SK-N-SH (cell line): Measurements from ENCODE around the gene OBSCN. TPM values are rescaled to one million over a fixed set of nuclear protein-coding genes. Genes with fewer than 3 reads are reported as not detected.

Experiments used
- CTCF ChIA-PET: fragments of 300-600, 350-600 bp; formaldehyde crosslinking; extraction: SDS; loops from one replicate; lab custom pipeline; 2021; lab: Yijun Ruan, JAX
- POLR2A ChIA-PET: fragments of 350-600 bp; sonication (Branson Sonifier 250); formaldehyde crosslinking; extraction: SDS; loops from one replicate; lab custom pipeline; 2020; ENCODE audit warnings: antibody characterized with exemption, inconsistent platforms; lab: Yijun Ruan, JAX
- DNase-seq: peaks from one replicate; pipeline ENCODE4 v3.0.0; 2012
- H2AFZ ChIP-seq: fragments of 200-600 bp; sonication (generic); 2 replicates; pipeline ENCODE4 v1.8.1; 2016; ENCODE audit warnings: antibody characterized with exemption, mild to moderate bottlenecking, low read depth
- H3F3A ChIP-seq: fragments of 200-600 bp; sonication (generic); replicated peaks from 2 replicates; pipeline ENCODE3; 2016; ENCODE audit warnings: antibody characterized with exemption, mild to moderate bottlenecking; ENCODE audit not compliant: insufficient read depth
- H3K27ac ChIP-seq, 2 experiments: fragments of 200-500 bp in 1 of 2; fragments of 200-600 bp in 1 of 2; sonication (Bioruptor generic) in 1 of 2; sonication (generic), shearing (Covaris generic) in 1 of 2; 2 replicates each; pipeline versions ENCODE4 v1.5.1 to v1.6.1; 2014 to 2016; ENCODE audit warnings: low read depth in 2 of 2, inconsistent platforms in 1 of 2, low read length in 1 of 2, mild to moderate bottlenecking in 1 of 2, mixed read lengths in 1 of 2
- H3K27me3 ChIP-seq: fragments of 200-600 bp; sonication (generic), shearing (Covaris generic); 2 replicates; pipeline ENCODE4 v1.6.1; 2016; ENCODE audit warnings: mixed run types; ENCODE audit not compliant: insufficient read depth
- H3K36me3 ChIP-seq, 2 experiments: fragments of 200-500 bp in 1 of 2; fragments of 200-600 bp in 1 of 2; sonication (Bioruptor generic) in 1 of 2; sonication (generic) in 1 of 2; replicated peaks in 1 of 2; 2 replicates each; pipeline versions ENCODE3 to v1.5.1; 2014 to 2016; ENCODE audit warnings: low read length in 1 of 2, mild to moderate bottlenecking in 1 of 2; ENCODE audit not compliant: insufficient read depth in 2 of 2, control insufficient read depth in 1 of 2
- H3K4me1 ChIP-seq, 2 experiments: fragments of 200-500 bp in 1 of 2; fragments of 200-600 bp in 1 of 2; sonication (Bioruptor generic) in 1 of 2; sonication (generic), shearing (Covaris generic) in 1 of 2; 2 replicates each; pipeline versions ENCODE4 v1.5.1 to v1.6.1; 2014 to 2016; ENCODE audit warnings: low read depth in 1 of 2, low read length in 1 of 2, mixed run types in 1 of 2; ENCODE audit not compliant: insufficient read depth in 2 of 2, control insufficient read depth in 1 of 2
- H3K4me2 ChIP-seq: fragments of 200-600 bp; sonication (generic), shearing (Covaris generic); 2 replicates; pipeline ENCODE4 v1.6.1; 2017; ENCODE audit warnings: mixed run types
- H3K4me3 ChIP-seq, 2 experiments: fragments of 200-500 bp in 1 of 2; fragments of 200-600 bp in 1 of 2; sonication (Bioruptor generic) in 1 of 2; sonication (generic), shearing (Covaris generic) in 1 of 2; 2 replicates each; pipeline versions ENCODE4 v1.5.1 to v1.8.1; 2014 to 2016; ENCODE audit warnings: low read depth in 2 of 2, inconsistent platforms in 1 of 2, low read length in 1 of 2, mild to moderate bottlenecking in 1 of 2, mixed read lengths in 1 of 2, moderate library complexity in 1 of 2
- H3K79me2 ChIP-seq: fragments of 200-600 bp; sonication (generic); 2 replicates; pipeline ENCODE4 v1.8.1; 2017; ENCODE audit warnings: mild to moderate bottlenecking; ENCODE audit not compliant: insufficient read depth
- H3K9ac ChIP-seq: fragments of 200-600 bp; sonication (generic); 2 replicates; pipeline ENCODE4 v1.6.1; 2017; ENCODE audit warnings: mixed run types
- H3K9me2 ChIP-seq: fragments of 200-600 bp; sonication (generic); 2 replicates; pipeline ENCODE4 v1.6.1; 2017; ENCODE audit warnings: mixed run types
- H3K9me3 ChIP-seq: fragments of 200-600 bp; sonication (generic); 2 replicates; pipeline ENCODE4 v1.6.1; 2017; ENCODE audit warnings: mixed run types, mild to moderate bottlenecking, moderate library complexity
- H4K20me1 ChIP-seq: fragments of 200-600 bp; sonication (generic); 2 replicates; pipeline ENCODE4 v1.6.1; 2017; ENCODE audit warnings: mild to moderate bottlenecking, mixed run types; ENCODE audit not compliant: insufficient read depth
- FOSL2 ChIP-seq: IDR thresholded peaks from 2 replicates; pipeline ENCODE4 v1.4.0; 2012; ENCODE audit warnings: low read depth, mild to moderate bottlenecking, moderate library complexity, borderline replicate concordance
- GATA2 ChIP-seq: sonication (generic); formaldehyde crosslinking; IDR thresholded peaks from 2 replicates; pipeline ENCODE4 v1.5.0; 2020; ENCODE audit warnings: mild to moderate bottlenecking, missing genetic modification reagents
- JUND ChIP-seq: IDR thresholded peaks from 2 replicates; pipeline ENCODE4 v1.4.0; 2012
- NFIC ChIP-seq: IDR thresholded peaks from 2 replicates; pipeline ENCODE4 v1.4.0; 2012; ENCODE audit warnings: borderline replicate concordance
- NRF1 ChIP-seq: IDR thresholded peaks from 2 replicates; pipeline ENCODE4 v1.6.1; 2012; ENCODE audit warnings: low read depth, mild to moderate bottlenecking, low read length
- RXRA ChIP-seq: IDR thresholded peaks from 2 replicates; pipeline ENCODE4 v1.4.0; 2012; ENCODE audit warnings: low read depth, mild to moderate bottlenecking, borderline replicate concordance
- SIN3A ChIP-seq: IDR thresholded peaks from 2 replicates; pipeline ENCODE4 v1.6.1; 2012; ENCODE audit warnings: low read depth, mild to moderate bottlenecking, low read length, moderate library complexity, borderline replicate concordance
- TEAD4 ChIP-seq: IDR thresholded peaks from 2 replicates; pipeline ENCODE4 v1.4.0; 2012; ENCODE audit warnings: mild to moderate bottlenecking, borderline replicate concordance; ENCODE audit not compliant: insufficient read depth
- YY1 ChIP-seq: IDR thresholded peaks from 2 replicates; pipeline ENCODE4 v1.4.0; 2012; ENCODE audit warnings: low read depth, mild to moderate bottlenecking
- WGBS: methylation state at CpG from one replicate; pipeline ENCODE4 v1.1.6; 2017; ENCODE audit warnings: low lambda C conversion rate; 5-methylcytosine and 5-hydroxymethylcytosine counted together
- polyA plus RNA-seq, 3 experiments: library from polyadenylated mRNA; depleted of rRNA; stranded (reverse); fragments of >200 nt; gene quantifications; 2 replicates each; pipeline ENCODE4 v1.2.3, GENCODE V29; 2012
- TF ChIP-seq, protein P1 (sequence below): IDR thresholded peaks from 2 replicates; pipeline ENCODE4 v1.4.0; 2012; ENCODE audit warnings: low read depth, borderline replicate concordance
- TF ChIP-seq, protein P2 (sequence below): IDR thresholded peaks from 2 replicates; pipeline ENCODE4 v1.4.0; 2012; ENCODE audit warnings: low read depth
- TF ChIP-seq, protein P3 (sequence below): fragments of 200-600 bp; sonication (generic); IDR thresholded peaks from 2 replicates; pipeline ENCODE4 v1.6.1; 2017; ENCODE audit warnings: antibody characterized with exemption, mild to moderate bottlenecking, moderate library complexity
- TF ChIP-seq, protein P4 (sequence below): IDR thresholded peaks from 2 replicates; pipeline ENCODE4 v1.6.1; 2012; ENCODE audit warnings: mild to moderate bottlenecking, low read depth, low read length, moderate library complexity

Gene OBSCN
- polyA plus RNA-seq, 1 of the 3 experiments (the other 2 are of a cell fraction) = 4.0 TPM

DNA sequence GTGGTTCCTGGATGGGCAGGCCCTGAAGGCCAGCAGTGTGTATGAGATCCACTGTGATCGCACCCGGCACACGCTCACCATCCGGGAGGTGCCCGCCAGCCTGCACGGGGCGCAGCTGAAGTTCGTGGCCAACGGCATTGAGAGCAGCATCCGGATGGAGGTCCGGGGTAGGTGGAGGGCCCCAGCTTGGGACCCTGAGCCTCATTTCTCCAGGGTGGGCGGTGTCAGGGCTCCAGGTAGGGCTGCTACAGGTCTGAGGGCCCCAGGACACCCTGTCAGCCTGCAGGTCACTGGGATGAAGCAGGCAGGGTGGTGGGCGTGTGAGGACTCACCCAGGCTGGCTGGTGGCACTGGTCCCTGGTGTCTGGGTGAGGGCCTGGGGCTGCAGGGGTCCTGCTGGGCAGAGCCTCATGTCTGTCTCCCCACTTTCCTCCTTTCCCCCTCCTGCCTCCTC, 7.8 kb downstream of the OBSCN start:
- Histone ChIP-seq H3K4me3 (no peak overlapping the region), H3K4me2 (no peak overlapping the region), H3K9ac (no peak overlapping the region), H3K9me2 (no peaks in the 10 kb centered on the region), H3K36me3 (peaks cover 0 to 2% of the 10 kb centered on the region in 2 experiments), H3K27me3 (no peaks in the 10 kb centered on the region), H3F3A (no peaks in the 10 kb centered on the region), H2AFZ (no peak overlapping the region), H3K79me2 (no peaks in the 10 kb centered on the region), H3K9me3 (no peaks in the 10 kb centered on the region), H3K4me1 (peaks cover 0 to 19% of the 10 kb centered on the region in 2 experiments; a peak in 1 of 4 replicates), H4K20me1 (no peaks in the 10 kb centered on the region), H3K27ac (no peak overlapping the region)
- ChIA-PET POLR2A (no interaction called here), CTCF (interaction anchor here (1.4 kb wide), 1 partner anchor 85 kb away, joined by 5 read pairs; no protein-coding TSS in a partner anchor)
- DNase-seq = no peak
- WGBS = 92% methylated on average over 13 of the region's 13 CpGs
- TF ChIP-seq, protein P1, sequence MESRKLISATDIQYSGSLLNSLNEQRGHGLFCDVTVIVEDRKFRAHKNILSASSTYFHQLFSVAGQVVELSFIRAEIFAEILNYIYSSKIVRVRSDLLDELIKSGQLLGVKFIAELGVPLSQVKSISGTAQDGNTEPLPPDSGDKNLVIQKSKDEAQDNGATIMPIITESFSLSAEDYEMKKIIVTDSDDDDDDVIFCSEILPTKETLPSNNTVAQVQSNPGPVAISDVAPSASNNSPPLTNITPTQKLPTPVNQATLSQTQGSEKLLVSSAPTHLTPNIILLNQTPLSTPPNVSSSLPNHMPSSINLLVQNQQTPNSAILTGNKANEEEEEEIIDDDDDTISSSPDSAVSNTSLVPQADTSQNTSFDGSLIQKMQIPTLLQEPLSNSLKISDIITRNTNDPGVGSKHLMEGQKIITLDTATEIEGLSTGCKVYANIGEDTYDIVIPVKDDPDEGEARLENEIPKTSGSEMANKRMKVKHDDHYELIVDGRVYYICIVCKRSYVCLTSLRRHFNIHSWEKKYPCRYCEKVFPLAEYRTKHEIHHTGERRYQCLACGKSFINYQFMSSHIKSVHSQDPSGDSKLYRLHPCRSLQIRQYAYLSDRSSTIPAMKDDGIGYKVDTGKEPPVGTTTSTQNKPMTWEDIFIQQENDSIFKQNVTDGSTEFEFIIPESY = no peak
- TF ChIP-seq TEAD4 (no peak), YY1 (no peak), NFIC (no peak), RXRA (no peak), FOSL2 (no peak), JUND (no peak), NRF1 (no peak)
- TF ChIP-seq, protein P2, sequence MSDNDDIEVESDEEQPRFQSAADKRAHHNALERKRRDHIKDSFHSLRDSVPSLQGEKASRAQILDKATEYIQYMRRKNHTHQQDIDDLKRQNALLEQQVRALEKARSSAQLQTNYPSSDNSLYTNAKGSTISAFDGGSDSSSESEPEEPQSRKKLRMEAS = no peak
- TF ChIP-seq, protein P3, sequence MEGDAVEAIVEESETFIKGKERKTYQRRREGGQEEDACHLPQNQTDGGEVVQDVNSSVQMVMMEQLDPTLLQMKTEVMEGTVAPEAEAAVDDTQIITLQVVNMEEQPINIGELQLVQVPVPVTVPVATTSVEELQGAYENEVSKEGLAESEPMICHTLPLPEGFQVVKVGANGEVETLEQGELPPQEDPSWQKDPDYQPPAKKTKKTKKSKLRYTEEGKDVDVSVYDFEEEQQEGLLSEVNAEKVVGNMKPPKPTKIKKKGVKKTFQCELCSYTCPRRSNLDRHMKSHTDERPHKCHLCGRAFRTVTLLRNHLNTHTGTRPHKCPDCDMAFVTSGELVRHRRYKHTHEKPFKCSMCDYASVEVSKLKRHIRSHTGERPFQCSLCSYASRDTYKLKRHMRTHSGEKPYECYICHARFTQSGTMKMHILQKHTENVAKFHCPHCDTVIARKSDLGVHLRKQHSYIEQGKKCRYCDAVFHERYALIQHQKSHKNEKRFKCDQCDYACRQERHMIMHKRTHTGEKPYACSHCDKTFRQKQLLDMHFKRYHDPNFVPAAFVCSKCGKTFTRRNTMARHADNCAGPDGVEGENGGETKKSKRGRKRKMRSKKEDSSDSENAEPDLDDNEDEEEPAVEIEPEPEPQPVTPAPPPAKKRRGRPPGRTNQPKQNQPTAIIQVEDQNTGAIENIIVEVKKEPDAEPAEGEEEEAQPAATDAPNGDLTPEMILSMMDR = no peak

DNA sequence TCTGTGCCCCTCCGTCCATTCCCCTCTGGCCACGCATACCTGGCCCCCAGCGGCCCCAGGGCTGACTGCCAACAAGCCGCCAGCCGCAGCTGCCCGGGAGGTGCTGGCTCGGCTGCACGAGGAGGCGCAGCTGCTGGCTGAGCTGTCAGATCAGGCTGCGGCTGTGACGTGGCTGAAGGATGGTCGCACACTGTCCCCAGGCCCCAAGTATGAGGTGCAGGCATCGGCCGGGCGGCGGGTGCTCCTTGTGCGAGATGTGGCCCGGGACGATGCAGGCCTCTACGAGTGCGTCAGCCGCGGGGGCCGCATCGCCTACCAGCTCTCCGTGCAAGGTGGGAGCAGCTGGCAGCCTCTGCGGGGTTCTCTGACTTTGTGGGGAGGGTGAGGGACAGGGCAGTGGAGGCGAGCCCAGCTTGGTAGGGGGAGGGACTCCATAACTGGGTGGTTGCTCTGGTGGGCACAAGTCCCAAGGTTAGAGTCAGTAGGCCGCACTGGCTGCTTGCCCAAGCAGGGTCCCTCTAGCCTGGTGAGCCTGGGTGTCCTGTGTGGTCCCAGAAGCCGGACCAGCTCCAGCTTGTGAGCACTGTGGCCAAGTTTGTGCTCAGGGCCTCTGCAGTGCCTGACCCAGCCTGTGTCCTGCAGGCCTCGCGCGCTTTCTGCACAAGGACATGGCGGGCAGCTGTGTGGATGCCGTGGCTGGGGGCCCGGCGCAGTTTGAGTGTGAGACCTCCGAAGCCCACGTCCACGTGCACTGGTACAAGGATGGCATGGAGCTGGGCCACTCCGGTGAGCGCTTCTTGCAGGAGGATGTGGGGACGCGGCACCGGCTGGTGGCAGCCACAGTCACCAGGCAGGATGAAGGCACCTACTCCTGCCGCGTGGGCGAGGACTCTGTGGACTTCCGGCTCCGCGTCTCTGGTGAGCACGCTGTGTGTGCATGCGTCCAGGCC, 8.8 kb downstream of the OBSCN start:
- CTCF ChIA-PET = interaction anchor here (0.9 kb wide), 1 partner anchor 86 kb away, joined by 3 read pairs; no protein-coding TSS in a partner anchor
- POLR2A ChIA-PET = no interaction called here
- no peak for TF ChIP-seq GATA2 (CRISPR knock-in tag)
- TF ChIP-seq, protein P4, sequence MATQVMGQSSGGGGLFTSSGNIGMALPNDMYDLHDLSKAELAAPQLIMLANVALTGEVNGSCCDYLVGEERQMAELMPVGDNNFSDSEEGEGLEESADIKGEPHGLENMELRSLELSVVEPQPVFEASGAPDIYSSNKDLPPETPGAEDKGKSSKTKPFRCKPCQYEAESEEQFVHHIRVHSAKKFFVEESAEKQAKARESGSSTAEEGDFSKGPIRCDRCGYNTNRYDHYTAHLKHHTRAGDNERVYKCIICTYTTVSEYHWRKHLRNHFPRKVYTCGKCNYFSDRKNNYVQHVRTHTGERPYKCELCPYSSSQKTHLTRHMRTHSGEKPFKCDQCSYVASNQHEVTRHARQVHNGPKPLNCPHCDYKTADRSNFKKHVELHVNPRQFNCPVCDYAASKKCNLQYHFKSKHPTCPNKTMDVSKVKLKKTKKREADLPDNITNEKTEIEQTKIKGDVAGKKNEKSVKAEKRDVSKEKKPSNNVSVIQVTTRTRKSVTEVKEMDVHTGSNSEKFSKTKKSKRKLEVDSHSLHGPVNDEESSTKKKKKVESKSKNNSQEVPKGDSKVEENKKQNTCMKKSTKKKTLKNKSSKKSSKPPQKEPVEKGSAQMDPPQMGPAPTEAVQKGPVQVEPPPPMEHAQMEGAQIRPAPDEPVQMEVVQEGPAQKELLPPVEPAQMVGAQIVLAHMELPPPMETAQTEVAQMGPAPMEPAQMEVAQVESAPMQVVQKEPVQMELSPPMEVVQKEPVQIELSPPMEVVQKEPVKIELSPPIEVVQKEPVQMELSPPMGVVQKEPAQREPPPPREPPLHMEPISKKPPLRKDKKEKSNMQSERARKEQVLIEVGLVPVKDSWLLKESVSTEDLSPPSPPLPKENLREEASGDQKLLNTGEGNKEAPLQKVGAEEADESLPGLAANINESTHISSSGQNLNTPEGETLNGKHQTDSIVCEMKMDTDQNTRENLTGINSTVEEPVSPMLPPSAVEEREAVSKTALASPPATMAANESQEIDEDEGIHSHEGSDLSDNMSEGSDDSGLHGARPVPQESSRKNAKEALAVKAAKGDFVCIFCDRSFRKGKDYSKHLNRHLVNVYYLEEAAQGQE = no peak
- TF ChIP-seq, protein P3 = no peak
- TF ChIP-seq SIN3A = no peak
- TF ChIP-seq, protein P2 = no peak
- TF ChIP-seq NRF1 = no peak
- TF ChIP-seq YY1 = no peak
- TF ChIP-seq NFIC = no peak

More for the DNA sequence above, 8.8 kb downstream of the OBSCN start:
- Histone ChIP-seq H2AFZ (no peak overlapping the region), H3K4me2 (no peak overlapping the region), H3K27ac (no peak overlapping the region), H3K9me3 (no peaks in the 10 kb centered on the region), H3K79me2 (no peaks in the 10 kb centered on the region), H4K20me1 (no peaks in the 10 kb centered on the region), H3K4me3 (no peak overlapping the region), H3K9me2 (no peaks in the 10 kb centered on the region), H3K36me3 (peaks cover 0 to 2% of the 10 kb centered on the region in 2 experiments), H3F3A (no peaks in the 10 kb centered on the region), H3K27me3 (no peaks in the 10 kb centered on the region), H3K4me1 (peaks cover 0 to 19% of the 10 kb centered on the region in 2 experiments; a peak in 1 of 4 replicates), H3K9ac (no peak overlapping the region)
- DNase-seq = no peak
- 91% methylated on average over 28 of the region's 53 CpGs for WGBS
